GM19467 (cell line): Measurements from ENCODE around the gene COMP.

Experiments used
- ATAC-seq: cut with Tn5 transposase; IDR thresholded peaks from one replicate; pipeline ENCODE4 v1.9.1; 2021; ENCODE audit warnings: mild to moderate bottlenecking, moderate library complexity; ENCODE audit not compliant: unreplicated experiment

The COMP gene

DNA sequence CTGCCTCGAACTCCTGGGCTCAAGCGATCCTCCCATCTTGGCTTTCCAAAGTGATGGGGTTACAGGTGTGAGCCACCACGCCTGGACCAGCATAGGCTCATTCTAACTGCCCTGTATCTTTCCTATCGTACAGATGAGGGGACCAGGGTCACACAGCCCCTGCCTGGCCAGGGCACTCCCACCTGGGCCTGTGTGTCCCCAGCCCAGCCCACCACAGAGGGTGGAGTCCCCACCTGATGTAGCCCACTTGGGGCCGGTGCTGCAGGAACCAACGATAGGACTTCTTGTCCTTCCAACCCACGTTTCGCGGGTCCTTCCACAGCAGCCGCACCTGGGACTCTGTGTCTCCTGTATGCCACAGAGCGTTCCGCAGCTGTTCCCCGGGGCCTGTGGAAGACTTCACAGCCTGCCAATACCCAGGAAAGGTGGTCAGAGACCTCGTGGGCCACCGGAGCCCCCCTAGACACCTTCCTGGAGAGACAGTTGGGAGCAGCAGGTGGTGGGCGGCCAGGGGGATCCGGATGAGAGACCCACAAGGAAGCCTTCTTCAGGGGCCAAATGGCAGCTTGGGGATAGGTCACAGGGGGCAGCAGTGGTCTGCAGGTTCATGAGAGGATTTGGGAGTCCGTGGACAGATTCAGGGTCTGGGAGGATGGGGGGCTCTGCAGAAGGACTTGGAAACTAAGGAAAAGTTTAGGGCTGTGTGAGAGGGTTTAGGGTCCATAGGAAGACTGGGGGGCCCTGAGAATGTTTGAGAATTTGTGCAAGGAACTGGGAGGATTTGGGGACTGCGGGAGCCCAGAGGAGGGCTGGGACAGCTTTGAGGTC lies 6.9 kb downstream of the COMP start:
- no peak for ATAC-seq

- ATAC-seq, result no peak
Observed at GRCh38 chr19:18782559-18783225, 8.4 kb downstream of the COMP start.

DNA sequence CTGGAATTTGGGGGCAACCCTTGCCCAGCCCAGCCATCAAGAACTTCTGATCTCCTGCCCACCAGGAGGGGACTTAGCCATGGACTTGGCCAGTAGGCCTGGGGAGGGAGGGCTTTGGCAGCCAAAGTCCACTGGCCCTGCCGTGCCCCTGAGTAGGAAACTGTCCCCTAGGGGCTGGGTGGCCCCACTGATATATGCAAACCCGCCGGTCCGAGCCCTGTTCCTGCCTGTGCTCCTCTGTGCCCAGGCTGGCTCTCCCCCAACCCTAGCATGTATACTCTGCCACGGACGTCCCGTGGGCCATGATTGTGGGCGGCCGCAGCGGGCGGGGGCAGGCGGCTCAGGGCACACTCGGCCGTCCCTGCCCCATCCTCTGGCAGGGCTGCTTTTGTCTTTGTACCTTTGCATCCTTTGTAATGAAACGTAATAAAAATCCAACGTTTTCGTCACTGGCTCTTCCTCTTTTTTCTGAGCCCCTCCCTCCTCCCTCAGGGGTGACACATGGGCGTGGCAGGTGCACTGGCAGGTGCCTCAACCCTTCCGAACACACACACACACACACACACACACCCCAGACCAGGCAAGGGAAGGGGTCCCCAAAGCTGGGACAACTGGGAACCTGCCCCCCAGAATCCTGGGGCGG lies 9.1 kb downstream of the COMP start:
- ATAC-seq, result no peak

DNA sequence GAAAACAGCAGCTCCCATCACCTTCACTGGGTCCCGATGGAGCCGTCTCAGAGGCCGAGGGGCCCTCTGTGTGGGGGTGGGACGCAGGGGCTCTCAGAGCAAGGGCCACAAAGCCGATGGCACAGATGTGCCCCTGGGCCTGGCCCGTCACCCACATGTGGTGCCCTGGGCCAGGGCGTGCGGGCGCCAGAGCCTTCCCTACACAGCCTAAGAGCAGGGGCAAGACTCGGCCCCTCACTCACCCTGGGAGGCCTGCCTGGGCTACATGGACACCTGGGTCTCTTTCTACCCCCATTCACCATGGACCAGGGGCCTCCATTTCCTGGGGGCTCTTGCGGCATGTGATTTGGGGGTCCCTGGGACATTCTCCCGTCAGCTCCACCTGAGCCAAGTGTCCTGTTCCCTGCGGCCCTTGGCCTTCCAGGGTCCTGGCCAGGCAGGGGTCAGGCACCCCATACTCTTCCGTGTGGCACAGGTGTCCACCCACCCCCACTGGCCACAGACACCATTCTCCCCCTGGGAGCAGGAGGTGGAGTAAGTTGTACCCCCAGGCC lies 10.0 kb downstream of the COMP start:
- ATAC-seq, result no peak

DNA sequence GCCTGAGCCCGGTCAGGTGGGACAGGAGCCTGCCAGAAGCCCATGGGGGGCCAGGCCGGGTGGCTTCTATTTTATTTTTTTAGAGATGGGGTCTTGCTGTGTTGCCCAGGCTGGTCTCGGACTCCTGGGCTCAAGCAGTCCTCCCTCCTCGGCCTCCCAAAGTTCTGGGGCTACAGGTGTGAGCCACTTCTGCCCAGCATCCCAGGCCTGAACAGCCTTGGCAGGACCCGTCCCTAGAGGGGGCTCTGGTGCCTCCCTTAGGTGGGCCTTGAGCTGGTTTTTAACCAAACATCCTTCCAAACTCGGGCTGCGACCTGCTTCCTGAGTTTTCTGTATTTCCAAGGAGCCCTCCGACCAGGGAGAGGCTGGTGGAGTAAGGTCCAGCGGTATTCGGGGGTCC lies 10.5 kb downstream of the COMP start:
- no peak for ATAC-seq

DNA sequence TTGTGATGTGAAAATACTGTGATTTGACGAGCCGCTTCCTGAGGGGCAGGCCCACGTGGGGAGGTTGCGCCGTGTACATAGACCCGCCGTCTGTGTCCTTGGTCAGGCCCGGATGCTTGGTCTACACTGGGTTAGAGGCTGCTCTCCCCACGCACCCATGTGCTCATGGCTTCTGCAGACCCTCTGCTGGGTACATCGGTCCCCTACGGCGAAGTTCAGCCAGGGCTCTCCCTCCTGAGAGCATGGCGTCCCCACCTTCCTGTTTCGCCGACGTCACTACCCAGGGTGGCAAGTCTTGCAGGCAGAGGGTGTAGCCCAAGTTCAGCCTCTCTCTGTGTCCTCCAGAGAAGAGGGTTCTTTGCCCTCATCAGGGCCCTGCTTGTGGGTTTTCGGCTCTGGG lies 11.0 kb downstream of the COMP start:
- ATAC-seq, result no peak

DNA sequence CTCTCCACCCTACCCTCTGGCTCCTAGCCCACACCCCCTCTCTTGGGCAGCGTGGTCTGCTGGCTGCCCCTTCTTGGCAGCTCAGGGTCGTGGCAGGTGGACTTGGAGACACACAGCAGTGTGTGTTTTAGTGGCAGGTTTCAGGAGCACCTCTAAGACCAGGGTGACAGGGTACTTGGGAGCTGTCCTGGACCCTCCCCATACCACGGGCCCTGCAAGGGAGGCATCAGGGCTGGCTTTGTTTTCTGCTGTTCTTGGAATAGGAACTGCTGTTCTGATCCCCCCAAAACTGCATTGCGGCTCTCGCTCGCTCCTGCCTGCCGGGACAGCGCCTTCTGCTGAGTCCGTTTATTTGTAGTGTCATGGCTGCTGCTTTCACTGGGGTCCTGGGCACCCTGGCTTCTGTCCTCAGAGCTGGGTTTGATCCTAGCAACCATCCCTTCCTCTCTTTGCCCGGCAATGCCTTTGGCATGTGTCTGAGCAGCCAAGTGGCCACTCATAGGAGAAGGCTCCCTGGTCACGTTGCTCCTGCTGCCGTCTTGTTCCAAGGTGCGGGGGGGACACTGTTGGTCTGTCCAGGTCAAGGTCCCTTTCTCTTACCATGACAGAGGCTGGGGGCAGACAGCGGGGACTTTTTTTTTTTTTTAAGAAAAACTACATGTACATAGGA lies 12.1 kb downstream of the COMP start:
- no peak for ATAC-seq

GRCh38 chr19:18778076-18778389 lies 13.1 kb downstream of the COMP start:
- ATAC-seq, result no peak

DNA sequence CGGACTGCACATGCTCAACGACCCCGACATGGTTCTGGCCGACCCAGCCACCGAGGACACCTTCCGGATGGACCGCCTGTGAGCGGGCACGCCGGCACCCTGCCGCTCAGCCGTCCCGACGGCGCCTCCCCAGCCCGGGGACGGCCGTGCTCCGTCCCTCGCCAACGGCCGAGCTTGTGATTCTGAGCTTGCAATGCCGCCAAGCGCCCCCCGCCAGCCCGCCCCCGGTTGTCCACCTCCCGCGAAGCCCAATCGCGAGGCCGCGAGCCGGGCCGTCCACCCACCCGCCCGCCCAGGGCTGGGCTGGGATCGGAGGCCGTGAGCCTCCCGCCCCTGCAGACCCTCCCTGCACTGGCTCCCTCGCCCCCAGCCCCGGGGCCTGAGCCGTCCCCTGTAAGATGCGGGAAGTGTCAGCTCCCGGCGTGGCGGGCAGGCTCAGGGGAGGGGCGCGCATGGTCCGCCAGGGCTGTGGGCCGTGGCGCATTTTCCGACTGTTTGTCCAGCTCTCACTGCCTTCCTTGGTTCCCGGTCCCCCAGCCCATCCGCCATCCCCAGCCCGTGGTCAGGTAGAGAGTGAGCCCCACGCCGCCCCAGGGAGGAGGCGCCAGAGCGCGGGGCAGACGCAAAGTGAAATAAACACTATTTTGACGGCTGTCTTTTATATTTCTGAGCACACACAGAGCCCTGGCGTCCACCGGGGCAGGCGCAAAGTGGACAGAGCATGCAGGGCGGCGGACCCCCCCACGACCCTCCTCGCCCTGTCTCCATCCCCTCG lies 13.6 kb downstream of the COMP start:
- ATAC-seq, result no peak

GRCh38 chr19:18776736-18777135 lies 14.4 kb downstream of the COMP start:
- no peak for ATAC-seq

DNA sequence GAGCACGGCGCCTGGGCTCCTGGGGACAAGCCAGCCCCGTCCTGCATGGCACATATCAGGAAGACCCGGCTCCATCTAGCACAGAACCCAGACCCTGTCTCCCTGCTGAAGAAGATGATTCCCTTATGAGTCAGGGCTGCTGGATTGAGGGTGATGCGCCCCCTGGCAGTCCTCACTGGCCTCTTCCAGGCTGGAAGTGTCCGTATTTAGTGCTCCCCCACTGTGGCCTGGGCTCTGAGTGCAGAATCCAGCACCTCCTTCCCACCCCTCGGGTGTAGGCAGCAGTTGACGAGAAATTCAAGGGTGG lies 14.9 kb downstream of the COMP start:
- no peak for ATAC-seq

DNA sequence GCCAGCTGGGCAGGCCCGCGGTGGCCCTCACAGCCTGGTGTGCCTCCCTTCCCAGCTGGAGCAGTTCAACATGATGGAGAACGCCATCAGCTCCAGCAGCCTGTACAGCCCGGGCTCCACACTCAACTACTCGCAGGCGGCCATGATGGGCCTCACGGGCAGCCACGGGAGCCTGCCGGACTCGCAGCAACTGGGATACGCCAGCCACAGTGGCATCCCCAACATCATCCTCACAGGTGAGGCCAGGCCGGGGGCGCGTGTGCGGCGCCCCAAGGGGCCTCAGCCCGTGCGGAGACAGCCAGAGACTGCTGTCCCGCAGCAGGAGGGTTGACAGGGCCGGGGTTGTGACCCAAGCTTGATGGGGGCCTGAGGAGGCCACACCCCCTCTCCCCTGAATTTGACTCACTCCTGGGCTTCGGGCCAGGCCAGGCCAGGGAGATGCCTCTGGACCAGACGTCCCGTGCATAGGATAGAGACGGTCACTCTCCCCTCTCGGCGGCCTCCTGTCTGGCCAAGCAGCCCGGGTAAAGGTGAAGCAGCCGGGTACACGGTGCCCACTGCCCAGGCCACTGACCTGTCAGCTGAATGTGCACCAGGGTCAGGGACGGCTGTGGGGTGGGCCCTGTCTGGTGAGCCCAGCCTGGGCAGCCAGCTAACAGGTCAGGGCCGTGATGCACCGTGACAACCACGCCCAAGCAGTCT lies 15.4 kb downstream of the COMP start:
- no peak for ATAC-seq

- no peak for ATAC-seq
Observed at GRCh38 chr19:18774782-18775444, 16.2 kb downstream of the COMP start.

- no peak for ATAC-seq
Observed at GRCh38 chr19:18774107-18774506, 17.0 kb downstream of the COMP start.

- ATAC-seq, result no peak
Observed at GRCh38 chr19:18773682-18774081, 17.4 kb downstream of the COMP start.

- ATAC-seq, result no peak
Observed at GRCh38 chr19:18772620-18773587, 18.2 kb downstream of the COMP start.

- no peak for ATAC-seq
Observed at GRCh38 chr19:18771328-18772242, 19.5 kb downstream of the COMP start.
